ENCODE data around the gene GNAQ. TPM values are rescaled to one million over a fixed set of nuclear protein-coding genes. Genes with fewer than 3 reads are reported as not detected.

The GNAQ gene
- total and polyA plus RNA-seq, 2 experiments from 2014 or later, result 21.1 to 43.1 TPM

DNA sequence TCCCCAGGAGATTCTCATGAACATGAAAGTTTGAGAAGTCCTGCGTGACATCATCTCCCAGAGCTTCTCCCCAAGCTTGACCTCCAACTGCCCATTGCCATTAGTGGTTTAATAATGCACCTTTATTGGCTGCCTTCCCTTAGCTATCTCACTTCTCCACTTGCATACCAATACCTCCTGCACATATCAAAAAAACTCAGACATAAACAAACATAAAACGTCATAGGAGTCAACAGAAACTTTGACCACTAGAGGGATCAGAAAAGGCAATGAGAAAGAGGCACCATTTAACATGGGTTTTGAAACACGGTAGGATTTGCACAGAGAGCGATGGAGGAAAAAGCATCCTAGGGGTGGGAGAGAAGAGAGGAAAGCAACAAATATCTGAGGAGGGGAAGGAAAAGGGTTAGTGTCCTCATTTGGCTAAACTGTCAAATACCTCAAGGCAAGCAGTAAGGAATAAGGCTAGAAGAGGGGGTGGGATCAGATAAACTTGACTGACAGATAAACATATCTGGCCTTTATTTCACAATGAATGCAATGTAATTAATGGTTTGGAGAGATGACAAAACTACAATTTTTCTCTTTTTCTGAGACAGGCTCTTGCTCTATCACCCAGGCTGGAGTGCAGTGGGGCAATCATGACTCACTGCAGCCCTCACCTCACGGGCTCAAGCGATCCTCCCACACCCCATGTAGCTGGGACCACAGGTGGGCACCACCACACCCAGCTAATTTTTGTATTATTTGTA, 27.0 kb downstream of the GNAQ start:
- H3K4me3 Mint-ChIP-seq, result no peak overlapping the region
- Histone ChIP-seq H3K4me1 (ENCODE audit: insufficient read depth) (peaks cover 3% of the 10 kb centered on the region; the same call in 1 of the 2 replicates), H3K36me3 (ENCODE audit: insufficient read depth) (no peaks in the 10 kb centered on the region), H4K20me1 (replicated peaks; ENCODE audit: insufficient read depth) (peaks cover 16% of the 10 kb centered on the region; the same call in 1 of the 2 replicates), H3K9me2 (ENCODE audit: insufficient read depth) (no peaks in the 10 kb centered on the region), H3K27ac (ENCODE audit: low read depth) (no peak overlapping the region), H3F3A (replicated peaks; ENCODE audit: low read depth) (no peaks in the 10 kb centered on the region), H3K4me2 (no peak overlapping the region), H3K27me3 (ENCODE audit: insufficient read depth) (no peaks in the 10 kb centered on the region), H2AFZ (no peak overlapping the region), H3K79me2 (replicated peaks; ENCODE audit: insufficient read depth) (peaks cover 98% of the 10 kb centered on the region), H3K4me3 (no peak overlapping the region)
- H3K9me3 Mint-ChIP-seq, result no peaks in the 10 kb centered on the region
- H3K4me1 Mint-ChIP-seq, result peaks cover 21% of the 10 kb centered on the region
- TF ChIP-seq STAT1 (IDR thresholded peaks at IDR 0.05; ENCODE audit: unreplicated experiment), result no peak
- TF ChIP-seq, protein P1, sequence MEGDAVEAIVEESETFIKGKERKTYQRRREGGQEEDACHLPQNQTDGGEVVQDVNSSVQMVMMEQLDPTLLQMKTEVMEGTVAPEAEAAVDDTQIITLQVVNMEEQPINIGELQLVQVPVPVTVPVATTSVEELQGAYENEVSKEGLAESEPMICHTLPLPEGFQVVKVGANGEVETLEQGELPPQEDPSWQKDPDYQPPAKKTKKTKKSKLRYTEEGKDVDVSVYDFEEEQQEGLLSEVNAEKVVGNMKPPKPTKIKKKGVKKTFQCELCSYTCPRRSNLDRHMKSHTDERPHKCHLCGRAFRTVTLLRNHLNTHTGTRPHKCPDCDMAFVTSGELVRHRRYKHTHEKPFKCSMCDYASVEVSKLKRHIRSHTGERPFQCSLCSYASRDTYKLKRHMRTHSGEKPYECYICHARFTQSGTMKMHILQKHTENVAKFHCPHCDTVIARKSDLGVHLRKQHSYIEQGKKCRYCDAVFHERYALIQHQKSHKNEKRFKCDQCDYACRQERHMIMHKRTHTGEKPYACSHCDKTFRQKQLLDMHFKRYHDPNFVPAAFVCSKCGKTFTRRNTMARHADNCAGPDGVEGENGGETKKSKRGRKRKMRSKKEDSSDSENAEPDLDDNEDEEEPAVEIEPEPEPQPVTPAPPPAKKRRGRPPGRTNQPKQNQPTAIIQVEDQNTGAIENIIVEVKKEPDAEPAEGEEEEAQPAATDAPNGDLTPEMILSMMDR (conservative IDR thresholded peaks at IDR 0.05; ENCODE audit: low read depth in 2 of 2), result peak; percentile 37 to 65
- ATAC-seq (no peak; the same call in 2 of the 3 replicates), DNase-seq (ENCODE audit: low spot score) (peak; percentile 37)
- no peaks in the 10 kb centered on the region for H3K36me3 Mint-ChIP-seq (ENCODE audit: low read depth)
- H3K27ac Mint-ChIP-seq, result no peak overlapping the region
- peaks cover 3% of the 10 kb centered on the region for H3K27me3 Mint-ChIP-seq (ENCODE audit: insufficient read depth, low read depth, poor library complexity)

- Mint-ChIP-seq H3K27me3 (ENCODE audit: insufficient read depth, low read depth, poor library complexity) (peaks cover 3% of the 10 kb centered on the region), H3K27ac (no peak overlapping the region), H3K36me3 (ENCODE audit: low read depth) (no peaks in the 10 kb centered on the region), H3K4me1 (peaks cover 20% of the 10 kb centered on the region), H3K9me3 (no peaks in the 10 kb centered on the region), H3K4me3 (no peak overlapping the region)
- no peaks in the 10 kb centered on the region for H3K27me3 ChIP-seq (ENCODE audit: insufficient read depth)
- H3K36me3 ChIP-seq (ENCODE audit: insufficient read depth), result no peaks in the 10 kb centered on the region
- H3K4me2 ChIP-seq, result no peak overlapping the region
- peaks cover 98% of the 10 kb centered on the region for H3K79me2 ChIP-seq (replicated peaks; ENCODE audit: insufficient read depth)
- H3K4me3 ChIP-seq, result no peak overlapping the region
- ATAC-seq (no peak), DNase-seq (ENCODE audit: low spot score) (no peak)
- peaks cover 13% of the 10 kb centered on the region; the same call in 1 of the 2 replicates for H4K20me1 ChIP-seq (replicated peaks; ENCODE audit: insufficient read depth)
- no peak overlapping the region for H3K27ac ChIP-seq (ENCODE audit: low read depth)
- H3K4me1 ChIP-seq (ENCODE audit: insufficient read depth), result peaks cover 5% of the 10 kb centered on the region
- H2AFZ ChIP-seq, result no peak overlapping the region
- no peaks in the 10 kb centered on the region for H3K9me2 ChIP-seq (ENCODE audit: insufficient read depth)
- TF ChIP-seq CREB1 (CRISPR knock-in tag; IDR thresholded peaks at IDR 0.05; ENCODE audit: low read depth) (no peak), ZNF114 (CRISPR knock-in tag; IDR thresholded peaks at IDR 0.05) (no peak), ZNF331 (CRISPR knock-in tag; IDR thresholded peaks at IDR 0.05; ENCODE audit: low read depth) (no peak), NANOG (IDR thresholded peaks at IDR 0.05; ENCODE audit: borderline replicate concordance) (no peak), EZH2phosphoT487 (IDR thresholded peaks at IDR 0.05; ENCODE audit: unreplicated experiment) (no peak), EZH2 (IDR thresholded peaks at IDR 0.05; ENCODE audit: low read depth, unreplicated experiment) (no peak), REST (IDR thresholded peaks at IDR 0.05; ENCODE audit: unreplicated experiment) (no peak), ETS1 (IDR thresholded peaks at IDR 0.05) (no peak)
- TF ChIP-seq, protein P1 (conservative IDR thresholded peaks at IDR 0.05; ENCODE audit: low read depth in 2 of 2), result no peak
- H3F3A ChIP-seq (replicated peaks; ENCODE audit: low read depth), result no peaks in the 10 kb centered on the region
These were observed 27.9 kb downstream of the GNAQ start for GRCh38 chr9:78003730-78004129.
